Measurements from ENCODE around the gene SMARCD2. TPM values are rescaled to one million over a fixed set of nuclear protein-coding genes. Genes with fewer than 3 reads are reported as not detected.

SMARCD2 gene
- total RNA-seq, 6 experiments from 2014 or later = 45.9 to 53.5 (median 48.7) TPM

- no peak for DNase-seq
- Mint-ChIP-seq H3K4me3 (no peak overlapping the region), H3K27me3 (ENCODE audit: insufficient read depth) (peaks cover 2% of the 10 kb centered on the region; the same call in 1 of the 2 replicates), H3K9me3 (no peaks in the 10 kb centered on the region), H3K27ac (no peak overlapping the region), H3K4me1 (ENCODE audit: low read depth) (peaks cover 24% of the 10 kb centered on the region), H3K36me3 (ENCODE audit: low read depth) (peaks cover 30% of the 10 kb centered on the region)
- no peak for TF ChIP-seq CTCF (IDR thresholded peaks at IDR 0.05)
These were observed 9.3 kb downstream of the SMARCD2 start for GRCh38 chr17:63833026-63833740.

- Mint-ChIP-seq H3K9me3 (no peaks in the 10 kb centered on the region), H3K4me3 (no peak overlapping the region), H3K4me1 (ENCODE audit: low read depth) (peaks cover 27% of the 10 kb centered on the region), H3K27me3 (ENCODE audit: insufficient read depth) (peaks cover 3% of the 10 kb centered on the region), H3K27ac (no peak overlapping the region), H3K36me3 (ENCODE audit: low read depth) (peaks cover 37% of the 10 kb centered on the region)
- TF ChIP-seq CTCF (IDR thresholded peaks at IDR 0.05) = peak; percentile 38
- DNase-seq = no peak
These were observed 10.0 kb downstream of the SMARCD2 start for GRCh38 chr17:63832455-63832854.

GRCh38 chr17:63832014-63832413 lies 10.5 kb downstream of the SMARCD2 start:
- H3K9me3 Mint-ChIP-seq = no peaks in the 10 kb centered on the region
- peaks cover 7% of the 10 kb centered on the region for H3K27me3 Mint-ChIP-seq (ENCODE audit: insufficient read depth)
- no peak for DNase-seq
- H3K4me1 Mint-ChIP-seq (ENCODE audit: low read depth) = peaks cover 27% of the 10 kb centered on the region
- TF ChIP-seq CTCF (IDR thresholded peaks at IDR 0.05) = no peak
- H3K27ac Mint-ChIP-seq = no peak overlapping the region
- H3K36me3 Mint-ChIP-seq (ENCODE audit: low read depth) = peaks cover 37% of the 10 kb centered on the region
- H3K4me3 Mint-ChIP-seq = no peak overlapping the region

GRCh38 chr17:63831505-63831904 lies 11.0 kb downstream of the SMARCD2 start:
- DNase-seq = no peak
- Mint-ChIP-seq H3K9me3 (no peaks in the 10 kb centered on the region), H3K27ac (no peak overlapping the region), H3K4me3 (no peak overlapping the region), H3K27me3 (ENCODE audit: insufficient read depth) (peaks cover 8% of the 10 kb centered on the region), H3K36me3 (ENCODE audit: low read depth) (peaks cover 37% of the 10 kb centered on the region), H3K4me1 (ENCODE audit: low read depth) (peaks cover 27% of the 10 kb centered on the region)
- TF ChIP-seq CTCF (IDR thresholded peaks at IDR 0.05) = no peak

GRCh38 chr17:63830904-63831491 lies 11.5 kb downstream of the SMARCD2 start:
- Mint-ChIP-seq H3K27me3 (ENCODE audit: insufficient read depth) (peaks cover 8% of the 10 kb centered on the region), H3K4me1 (ENCODE audit: low read depth) (peaks cover 31% of the 10 kb centered on the region), H3K27ac (no peak overlapping the region), H3K4me3 (no peak overlapping the region), H3K36me3 (ENCODE audit: low read depth) (peaks cover 41% of the 10 kb centered on the region), H3K9me3 (no peaks in the 10 kb centered on the region)
- no peak for TF ChIP-seq CTCF (IDR thresholded peaks at IDR 0.05)
- DNase-seq = no peak
